Testis (tissue), 2 donors: ENCODE data around the gene ZNF185.

Source experiments
- CTCF ChIP-seq, 3 experiments: fragments of 450-650 bp in 2 of 3; fragments of 200-600 bp in 1 of 3; sonication (generic) in 1 of 3; IDR thresholded peaks; one replicate each; pipeline ENCODE4 v1.5.1; 2016 to 2019; ENCODE audit warnings: antibody characterized with exemption in 3 of 3, mild to moderate bottlenecking in 2 of 3, moderate library complexity in 1 of 3
- POLR2A ChIP-seq: fragments of 450-650 bp; IDR thresholded peaks from one replicate; pipeline ENCODE4 v1.6.1; 2017; ENCODE audit warnings: antibody characterized with exemption, mild to moderate bottlenecking, moderate library complexity

GRCh38 chrX:152853986-152854385 lies 43.9 kb upstream of the ZNF185 start:
- no peak for TF ChIP-seq CTCF (IDR thresholded peaks at IDR 0.05)
- TF ChIP-seq POLR2A = no peak
